CD8-positive, alpha-beta memory T cell (primary cell): ENCODE measurements around the gene ITPR3. TPM values are rescaled to one million over a fixed set of nuclear protein-coding genes. Genes with fewer than 3 reads are reported as not detected.

ENCODE experiments used
- CTCF ChIA-PET: fragments of 350-600 bp; sonication (Branson Sonifier 250); formaldehyde crosslinking; loops from one replicate; lab custom pipeline; 2021; ENCODE audit warnings: antibody characterized with exemption; lab: Charles Lee
- POLR2A ChIA-PET: fragments of 350-600 bp; sonication (Branson Sonifier 250); formaldehyde crosslinking; loops from one replicate; lab custom pipeline; 2021; ENCODE audit warnings: antibody characterized with exemption; lab: Charles Lee
- DNase-seq, 5 donors: peaks; one replicate each; pipeline versions ENCODE4 v3.0.0 to v3.0.0-alpha.2; 2020 to 2022; ENCODE audit warnings: mixed read lengths in 1 of 5
- H3K27ac ChIP-seq: one replicate; pipeline ENCODE4 v1.7.0; 2013; ENCODE audit warnings: low read depth, mild to moderate bottlenecking, low read length, moderate library complexity
- H3K27me3 ChIP-seq: 2 replicates; pipeline ENCODE4 v1.7.0; 2013; ENCODE audit warnings: low read length, mild to moderate bottlenecking; ENCODE audit not compliant: insufficient read depth, poor library complexity, severe bottlenecking
- H3K36me3 ChIP-seq: 2 replicates; pipeline ENCODE4 v1.7.0; 2013; ENCODE audit warnings: mild to moderate bottlenecking, low read length, moderate library complexity; ENCODE audit not compliant: insufficient read depth
- H3K4me1 ChIP-seq: 2 replicates; pipeline ENCODE4 v1.7.0; 2013; ENCODE audit warnings: mild to moderate bottlenecking, low read length, moderate library complexity; ENCODE audit not compliant: insufficient read depth
- H3K4me3 ChIP-seq: 2 replicates; pipeline ENCODE4 v1.7.0; 2013; ENCODE audit warnings: mild to moderate bottlenecking, low read length
- H3K9me3 ChIP-seq: 2 replicates; pipeline ENCODE4 v1.7.0; 2013; ENCODE audit warnings: mild to moderate bottlenecking, low read length
- H3K27ac Mint-ChIP-seq, 8 donors: one replicate each; pipeline ENCODE4 v1.8.0; 2020 to 2021; ENCODE audit warnings: mixed read lengths in 8 of 8, mild to moderate bottlenecking in 6 of 8, inconsistent platforms in 3 of 8, moderate library complexity in 3 of 8
- H3K27me3 Mint-ChIP-seq, 2 donors: one replicate each; pipeline ENCODE4 v1.8.0; 2020 to 2021; ENCODE audit warnings: mixed read lengths in 2 of 2, mild to moderate bottlenecking in 1 of 2, moderate library complexity in 1 of 2
- H3K36me3 Mint-ChIP-seq, 3 donors: one replicate each; pipeline ENCODE4 v1.8.0; 2020 to 2021; ENCODE audit warnings: mixed read lengths in 3 of 3, inconsistent platforms in 1 of 3, mild to moderate bottlenecking in 1 of 3
- H3K4me1 Mint-ChIP-seq, 3 donors: one replicate each; pipeline ENCODE4 v1.8.0; 2020 to 2021; ENCODE audit warnings: mixed read lengths in 3 of 3, inconsistent platforms in 1 of 3, mild to moderate bottlenecking in 1 of 3
- H3K4me3 Mint-ChIP-seq, 7 donors: one replicate each; pipeline ENCODE4 v1.8.0; 2020 to 2021; ENCODE audit warnings: mixed read lengths in 7 of 7, mild to moderate bottlenecking in 6 of 7, moderate library complexity in 4 of 7, inconsistent platforms in 2 of 7
- H3K9me3 Mint-ChIP-seq, 5 donors: one replicate each; pipeline ENCODE4 v1.8.0; 2020 to 2022; ENCODE audit warnings: mixed read lengths in 5 of 5, mild to moderate bottlenecking in 3 of 5, moderate library complexity in 2 of 5, inconsistent platforms in 1 of 5
- polyA plus RNA-seq: library from polyadenylated mRNA; unstranded; fragments of 300-500 nt; fragmentation: Illumina TruSeq; gene quantifications from one replicate; pipeline ENCODE4 v1.2.3, GENCODE V29; 2021
- total RNA-seq, 2 experiments: library from RNA; stranded (reverse); gene quantifications; one replicate each; pipeline ENCODE4 v1.2.3, GENCODE V29; 2021

The ITPR3 gene
- total and polyA plus RNA-seq, 3 experiments from 2014 or later: 7.9 to 43.3 (median 42.0) TPM

DNA sequence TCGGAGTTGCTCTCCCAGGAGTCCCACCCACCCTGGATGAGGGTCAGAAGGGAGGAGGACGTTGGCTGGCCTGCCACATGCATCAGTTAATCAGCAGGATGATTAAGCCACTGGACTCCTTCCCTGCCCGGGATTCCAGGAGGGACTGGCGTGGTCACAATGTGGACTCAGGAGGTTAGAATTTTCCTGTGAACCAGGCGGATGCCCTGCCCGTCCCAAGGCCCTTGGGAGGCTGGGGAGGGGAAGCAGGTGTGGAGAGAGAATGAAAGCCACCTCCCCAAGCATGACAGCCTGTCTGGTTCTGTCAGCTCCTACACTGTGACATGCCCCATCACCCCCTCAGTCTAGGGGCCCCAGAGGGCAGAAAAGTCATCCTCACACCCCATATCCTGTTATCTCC is 11.6 kb upstream of the ITPR3 start:
- no peaks in the 10 kb centered on the region for H3K27me3 ChIP-seq
- H3K4me1 ChIP-seq: no peaks in the 10 kb centered on the region
- Mint-ChIP-seq H3K9me3 (peaks cover 0 to 5% (median 4%) of the 10 kb centered on the region in 5 donors), H3K4me3 (no peak overlapping the region), H3K27me3 (peaks cover 1 to 10% of the 10 kb centered on the region in 2 donors), H3K4me1 (peaks cover 0 to 4% (median 2%) of the 10 kb centered on the region in 3 donors), H3K36me3 (peaks cover 0 to 7% (median 0%) of the 10 kb centered on the region in 3 donors), H3K27ac (no peak overlapping the region)
- no peak for DNase-seq
- no peak overlapping the region for H3K27ac ChIP-seq
- no peak overlapping the region for H3K4me3 ChIP-seq
- CTCF ChIA-PET: no interaction called here
- H3K36me3 ChIP-seq: no peaks in the 10 kb centered on the region
- no peaks in the 10 kb centered on the region for H3K9me3 ChIP-seq
- POLR2A ChIA-PET: no interaction called here

DNA sequence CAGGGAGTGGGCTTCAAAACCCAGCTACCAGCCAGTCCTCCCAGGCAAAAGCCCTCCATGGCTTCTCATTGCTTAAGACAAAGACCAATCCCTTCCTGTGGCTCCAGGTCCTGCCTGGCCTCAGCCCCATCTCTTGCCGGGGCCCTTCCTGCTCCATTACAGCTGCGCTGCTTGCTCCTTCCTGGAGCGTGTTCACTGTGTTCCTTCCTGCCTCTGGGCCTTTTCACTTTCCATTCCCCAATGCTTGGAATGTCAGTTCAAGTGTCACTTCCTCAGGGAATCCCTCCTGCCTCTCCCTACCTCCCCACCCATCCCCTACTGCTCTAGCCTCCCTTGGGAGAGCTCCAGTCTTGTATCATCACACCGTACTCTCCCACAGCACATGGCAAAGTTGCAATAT is 11.1 kb upstream of the ITPR3 start:
- Mint-ChIP-seq H3K4me1 (peaks cover 0 to 4% (median 2%) of the 10 kb centered on the region in 3 donors), H3K27me3 (peaks cover 1 to 10% of the 10 kb centered on the region in 2 donors), H3K9me3 (peaks cover 0 to 2% (median under 1%) of the 10 kb centered on the region in 5 donors), H3K27ac (peak overlapping the region in 1 of 8 donors; percentile 42), H3K36me3 (peaks cover 0 to 3% (median 0%) of the 10 kb centered on the region in 3 donors), H3K4me3 (no peak overlapping the region)
- no peaks in the 10 kb centered on the region for H3K4me1 ChIP-seq
- no peak for DNase-seq
- no peaks in the 10 kb centered on the region for H3K36me3 ChIP-seq
- no peak overlapping the region for H3K27ac ChIP-seq
- H3K9me3 ChIP-seq: no peaks in the 10 kb centered on the region
- H3K4me3 ChIP-seq: no peak overlapping the region
- CTCF ChIA-PET: no interaction called here
- POLR2A ChIA-PET: no interaction called here
- no peaks in the 10 kb centered on the region for H3K27me3 ChIP-seq

DNA sequence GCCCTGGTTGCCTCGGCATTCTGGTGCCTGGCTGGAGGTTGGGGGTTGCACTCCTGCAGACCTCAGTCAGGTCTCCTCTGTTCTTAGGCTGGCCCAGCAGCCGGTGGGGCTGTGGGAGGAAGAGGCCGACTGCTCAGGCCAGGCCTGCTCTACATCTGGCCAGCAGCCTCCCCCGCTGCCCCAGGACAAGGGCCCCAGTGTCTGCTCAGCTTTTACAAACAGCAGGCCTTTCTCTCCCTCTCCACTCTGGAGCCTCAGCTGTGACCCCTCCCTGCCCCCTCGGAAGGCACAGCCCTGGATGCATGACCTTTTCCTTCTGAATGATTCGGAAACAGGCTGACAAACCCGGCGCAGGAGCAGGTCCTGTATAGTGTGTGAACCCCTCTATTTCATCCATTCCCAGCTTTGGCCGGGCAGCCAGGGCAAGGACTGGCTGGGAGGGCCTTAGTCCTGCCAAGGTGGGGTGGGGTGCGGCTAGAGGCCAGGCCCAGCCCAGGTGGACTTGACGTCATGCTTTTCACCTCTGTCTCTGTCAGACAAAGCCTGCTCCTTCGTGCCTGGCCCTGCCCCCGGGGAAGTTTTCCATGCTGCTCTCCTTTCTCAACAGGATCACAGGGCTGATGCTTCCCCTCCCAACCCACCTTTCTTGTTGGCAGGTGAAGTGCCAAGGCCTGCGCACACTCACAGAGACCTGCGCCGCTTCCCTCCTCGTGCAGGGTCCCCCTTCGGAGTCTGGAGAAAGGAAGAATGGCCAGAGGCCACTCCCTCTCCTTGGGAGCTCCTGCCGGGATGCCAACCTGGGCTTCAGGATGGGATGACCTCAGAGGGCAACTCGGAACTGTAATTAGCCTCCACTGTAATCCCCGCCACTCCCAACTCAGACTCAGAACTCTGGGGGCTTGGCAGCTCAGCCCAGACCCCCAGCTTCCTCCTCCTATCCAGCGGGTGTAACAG is 10.1 kb upstream of the ITPR3 start:
- H3K27ac ChIP-seq: no peak overlapping the region
- H3K4me1 Mint-ChIP-seq: peaks cover 0 to 5% (median 2%) of the 10 kb centered on the region in 3 donors
- CTCF ChIA-PET: no interaction called here

DNA sequence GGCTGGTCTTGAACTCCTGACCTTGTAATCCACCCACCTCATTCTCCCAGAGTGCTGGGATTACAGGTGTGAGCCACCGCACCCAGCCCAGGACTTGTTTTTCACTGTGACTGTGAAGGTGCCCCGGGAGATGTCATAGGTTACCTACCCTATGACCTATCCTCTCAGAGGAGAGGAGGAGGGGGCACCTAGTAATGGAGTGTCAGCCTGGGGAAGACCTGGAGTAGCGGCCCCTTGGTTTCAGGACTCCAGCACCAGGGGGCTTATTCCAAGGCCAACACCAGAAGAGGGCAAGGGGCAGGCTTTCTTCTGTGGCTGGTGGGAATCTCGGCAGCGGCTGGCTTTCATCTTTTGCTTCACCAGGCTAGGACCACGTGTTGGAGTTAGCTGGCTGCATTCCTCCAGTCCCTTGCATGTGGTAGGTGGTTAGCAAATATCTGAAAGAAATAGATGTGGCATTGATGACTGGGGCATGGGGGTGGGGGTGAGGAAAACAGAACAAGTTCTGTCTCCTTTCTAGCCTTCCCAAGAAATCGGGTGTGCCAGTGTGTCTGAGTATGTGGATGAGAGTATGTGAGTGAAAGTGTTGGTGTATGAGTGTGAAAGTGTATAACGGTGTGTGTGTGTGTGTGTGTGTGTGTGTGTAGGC is 7.9 kb upstream of the ITPR3 start:
- DNase-seq: no peak
- peaks cover 0 to 10% of the 10 kb centered on the region in 2 donors for H3K27me3 Mint-ChIP-seq
- ChIA-PET CTCF (no interaction called here), POLR2A (no interaction called here)
- H3K27ac Mint-ChIP-seq: peak overlapping the region in 3 of 8 donors; percentile 73 to 85 (median 82)
- peaks cover 12 to 18% (median 17%) of the 10 kb centered on the region in 3 donors for H3K4me1 Mint-ChIP-seq
- Histone ChIP-seq H3K27ac (no peak overlapping the region), H3K9me3 (no peaks in the 10 kb centered on the region), H3K4me3 (no peak overlapping the region), H3K27me3 (no peaks in the 10 kb centered on the region), H3K36me3 (no peaks in the 10 kb centered on the region), H3K4me1 (peaks cover 8% of the 10 kb centered on the region)
- no peaks in the 10 kb centered on the region for H3K36me3 Mint-ChIP-seq
- no peaks in the 10 kb centered on the region for H3K9me3 Mint-ChIP-seq
- H3K4me3 Mint-ChIP-seq: no peak overlapping the region

More for the DNA sequence above, 10.1 kb upstream of the ITPR3 start:
- DNase-seq: no peak
- Mint-ChIP-seq H3K36me3 (no peaks in the 10 kb centered on the region), H3K27ac (peak overlapping the region in 1 of 8 donors; percentile 56), H3K27me3 (peaks cover 0 to 10% of the 10 kb centered on the region in 2 donors), H3K4me3 (no peak overlapping the region), H3K9me3 (no peaks in the 10 kb centered on the region)
- POLR2A ChIA-PET: no interaction called here
- no peak overlapping the region for H3K4me3 ChIP-seq
- H3K36me3 ChIP-seq: no peaks in the 10 kb centered on the region
- no peaks in the 10 kb centered on the region for H3K9me3 ChIP-seq
- no peaks in the 10 kb centered on the region for H3K4me1 ChIP-seq
- no peaks in the 10 kb centered on the region for H3K27me3 ChIP-seq

DNA sequence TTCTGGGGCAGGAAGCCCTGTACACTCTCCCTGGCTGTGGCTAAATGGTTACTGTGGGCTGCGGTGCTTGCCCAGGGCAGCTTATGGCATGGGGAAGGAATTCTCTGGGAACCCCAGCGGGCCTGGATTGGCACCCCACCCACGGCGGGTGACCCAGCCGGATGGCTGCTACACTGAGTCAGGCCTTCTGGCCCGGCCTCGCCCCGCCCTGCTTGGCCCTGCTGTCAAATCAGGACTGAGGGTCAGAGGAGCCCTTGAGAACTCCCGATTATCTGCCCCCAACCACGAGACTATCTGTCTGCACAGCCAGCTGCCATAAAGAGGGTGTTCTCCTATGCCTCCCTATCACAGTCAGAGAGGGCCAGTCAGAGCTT is 7.3 kb upstream of the ITPR3 start:
- H3K27me3 ChIP-seq: no peaks in the 10 kb centered on the region
- DNase-seq: no peak
- no peak overlapping the region for H3K4me3 ChIP-seq
- peak overlapping the region in 1 of 7 donors; percentile 37 for H3K4me3 Mint-ChIP-seq
- no peaks in the 10 kb centered on the region for H3K36me3 Mint-ChIP-seq
- peaks cover 0 to 10% of the 10 kb centered on the region in 2 donors for H3K27me3 Mint-ChIP-seq
- H3K4me1 Mint-ChIP-seq: peaks cover 14 to 20% (median 20%) of the 10 kb centered on the region in 3 donors
- no peaks in the 10 kb centered on the region for H3K36me3 ChIP-seq
- peaks cover 9% of the 10 kb centered on the region for H3K4me1 ChIP-seq
- H3K27ac ChIP-seq: no peak overlapping the region
- H3K9me3 ChIP-seq: no peaks in the 10 kb centered on the region
- CTCF ChIA-PET: interaction anchor here (1.3 kb wide), 1 partner anchor 10 kb away, joined by 3 read pairs; no protein-coding TSS in a partner anchor
- POLR2A ChIA-PET: no interaction called here
- no peak overlapping the region for H3K27ac Mint-ChIP-seq
- H3K9me3 Mint-ChIP-seq: no peaks in the 10 kb centered on the region

DNA sequence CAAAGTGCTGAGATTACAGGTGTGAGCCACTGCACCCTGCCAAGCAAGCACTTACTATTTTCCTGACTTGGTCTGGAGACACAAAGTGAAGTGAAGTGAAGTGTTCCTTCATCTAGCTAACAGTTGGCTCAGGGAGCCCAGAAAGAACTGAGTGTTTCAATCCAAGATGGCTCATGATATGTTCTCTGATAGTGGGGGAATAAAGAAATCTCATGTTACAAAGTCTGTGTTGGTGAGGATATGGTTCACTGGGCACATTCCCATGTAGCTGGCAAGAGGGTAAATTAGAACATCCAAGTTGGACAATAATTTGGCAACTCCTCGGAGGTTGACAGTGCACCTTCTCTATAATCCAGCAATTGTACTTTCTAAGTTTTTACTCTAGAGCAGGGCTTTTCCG is 5.0 kb upstream of the ITPR3 start:
- no peaks in the 10 kb centered on the region for H3K27me3 Mint-ChIP-seq
- H3K4me1 ChIP-seq: peaks cover 22% of the 10 kb centered on the region
- H3K36me3 ChIP-seq: no peaks in the 10 kb centered on the region
- H3K27ac ChIP-seq: no peak overlapping the region
- H3K36me3 Mint-ChIP-seq: peaks cover 0 to 7% (median 0%) of the 10 kb centered on the region in 3 donors
- DNase-seq: no peak
- H3K4me3 ChIP-seq: no peak overlapping the region
- no peaks in the 10 kb centered on the region for H3K27me3 ChIP-seq
- no peaks in the 10 kb centered on the region for H3K9me3 Mint-ChIP-seq
- no peaks in the 10 kb centered on the region for H3K9me3 ChIP-seq
- ChIA-PET CTCF (interaction anchor here (2.3 kb wide), 1 partner anchor 29 kb away, joined by 10 read pairs; no protein-coding TSS in a partner anchor), POLR2A (no interaction called here)
- H3K4me3 Mint-ChIP-seq: peak overlapping the region in 1 of 7 donors; percentile 54
- peaks cover 28 to 36% (median 35%) of the 10 kb centered on the region in 3 donors for H3K4me1 Mint-ChIP-seq
- peak overlapping the region in 6 of 8 donors; percentile 66 to 90 (median 84) for H3K27ac Mint-ChIP-seq

DNA sequence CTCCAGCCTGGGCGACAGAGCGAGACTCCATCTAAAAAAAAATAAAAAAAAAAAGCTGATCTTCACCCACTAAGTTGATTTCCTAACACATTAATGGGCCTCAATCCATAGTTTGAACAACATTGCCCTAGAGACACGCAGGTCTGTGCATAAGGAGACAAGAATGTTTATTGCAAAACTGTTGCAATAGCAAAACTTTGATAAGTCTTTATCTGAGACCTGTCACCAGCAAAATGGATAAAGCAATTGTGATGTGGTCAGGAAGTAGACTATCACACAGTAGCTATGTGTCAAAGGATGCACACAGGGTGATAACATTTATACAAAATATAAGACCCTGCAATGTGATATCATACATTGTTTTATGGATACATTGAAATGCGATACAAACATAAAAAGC is 4.2 kb upstream of the ITPR3 start:
- Mint-ChIP-seq H3K27ac (peak overlapping the region; percentile 21 to 90 (median 85)), H3K4me1 (peaks cover 29 to 36% (median 35%) of the 10 kb centered on the region in 3 donors), H3K27me3 (no peaks in the 10 kb centered on the region), H3K4me3 (peak overlapping the region in 5 of 7 donors; percentile 33 to 81 (median 68)), H3K36me3 (peaks cover 0 to 8% (median 0%) of the 10 kb centered on the region in 3 donors), H3K9me3 (no peaks in the 10 kb centered on the region)
- no peaks in the 10 kb centered on the region for H3K9me3 ChIP-seq
- DNase-seq: peak in 2 of 5 donors; percentile 41 to 49
- ChIA-PET CTCF (no interaction called here), POLR2A (no interaction called here)
- no peaks in the 10 kb centered on the region for H3K36me3 ChIP-seq
- H3K4me1 ChIP-seq: peaks cover 23% of the 10 kb centered on the region
- H3K4me3 ChIP-seq: no peak overlapping the region
- no peak overlapping the region for H3K27ac ChIP-seq
- no peaks in the 10 kb centered on the region for H3K27me3 ChIP-seq
